Pons (tissue), 1 donor: ENCODE results near the gene HSDL2.
"Not testable (repeated sequence)": the region's sequence is repeated elsewhere in the genome, so short reads cannot be mapped to it uniquely, and the experiment has no call there.

Source experiments
- DNase-seq: peaks from one replicate; pipeline ENCODE4 v3.0.0-alpha.2; 2016; ENCODE audit warnings: low spot score

Gene HSDL2

DNA sequence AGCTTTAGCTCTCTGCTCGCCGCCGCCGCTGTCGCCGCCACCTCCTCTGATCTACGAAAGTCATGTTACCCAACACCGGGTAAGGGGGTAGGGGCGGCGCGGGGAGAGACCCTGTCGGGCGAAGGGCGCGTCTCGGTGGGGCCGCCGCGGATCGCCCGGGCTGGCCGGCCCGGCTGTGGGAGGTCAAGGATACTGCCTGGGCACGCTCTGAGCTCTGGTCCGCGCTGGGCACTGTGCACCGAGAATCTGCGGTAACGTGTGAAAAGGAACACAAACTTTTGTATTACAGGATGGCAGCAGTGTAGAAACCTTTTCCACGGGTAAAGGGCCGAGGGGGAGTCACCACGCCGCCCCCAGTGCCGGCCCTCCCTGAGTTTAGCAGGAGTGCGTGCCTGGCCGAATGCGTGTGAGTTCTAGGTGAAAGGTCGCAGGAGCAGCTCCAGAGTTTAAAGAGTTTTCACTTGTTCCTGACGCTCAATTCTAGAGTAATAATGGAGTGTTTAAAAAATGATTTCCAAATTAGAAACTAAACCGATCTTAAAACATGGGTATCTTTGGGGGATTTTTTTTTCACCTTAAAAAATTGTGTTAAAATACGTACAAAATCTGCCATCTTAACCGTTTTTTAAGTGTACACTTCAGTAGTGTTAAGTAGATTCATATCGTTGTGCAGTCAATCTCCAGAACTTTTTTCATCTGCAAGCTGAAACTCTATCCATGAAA lies at the start of gene HSDL2:
HSDL2 (plus strand) TSS at position 7 of the 723 bp plus-strand sequence; CDS start at position 63, 56 bp downstream.
- peak; percentile 42 for DNase-seq

DNA sequence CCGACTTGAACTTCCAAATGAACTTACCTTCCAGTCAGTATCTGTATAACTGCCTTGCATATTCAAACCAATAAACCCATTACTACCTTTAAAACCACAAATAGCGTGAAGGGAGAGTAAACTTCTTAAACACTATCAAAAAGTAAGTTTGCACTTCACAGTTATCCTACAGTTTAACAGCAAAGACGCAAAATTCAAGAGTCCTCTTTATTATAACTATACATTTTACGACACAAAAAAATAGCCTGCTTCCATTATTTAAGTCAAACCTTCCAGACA lies 48.3 kb upstream of the HSDL2 start:
- peak; percentile 11 for DNase-seq

DNA sequence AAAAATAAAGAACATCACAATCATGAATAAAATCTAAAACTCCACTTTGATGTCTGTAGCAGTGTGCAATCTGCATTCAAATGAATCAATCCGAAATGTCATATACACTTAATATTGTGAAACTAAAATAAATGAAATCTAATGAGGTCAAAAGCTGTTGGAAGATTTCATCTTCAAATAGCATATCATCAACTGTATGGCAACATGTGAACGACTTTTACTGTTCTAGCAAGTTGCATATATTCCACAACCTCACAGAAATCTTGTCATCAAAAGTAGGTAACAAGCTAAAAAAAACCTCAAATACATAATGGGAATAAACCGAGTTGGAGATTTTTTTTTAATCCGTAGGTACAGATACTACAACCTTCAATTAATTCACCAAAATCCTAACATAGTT lies 47.7 kb upstream of the HSDL2 start:
- peak; percentile 18 for DNase-seq

DNA sequence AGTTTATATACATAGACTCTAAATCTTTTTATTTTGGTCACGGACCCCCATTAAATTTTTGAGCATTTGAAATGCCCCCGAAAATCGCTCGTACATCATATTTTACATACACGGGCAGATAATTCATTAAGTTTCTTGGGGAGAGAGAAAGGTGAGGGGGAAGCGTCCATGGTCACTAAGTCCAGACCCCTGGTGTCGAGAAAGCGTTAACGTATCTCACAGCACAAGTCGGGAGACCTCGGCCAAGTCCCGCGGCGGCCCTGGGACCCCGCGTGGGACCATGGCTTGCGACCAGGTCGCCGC lies 47.3 kb upstream of the HSDL2 start:
- DNase-seq, result no peak

DNA sequence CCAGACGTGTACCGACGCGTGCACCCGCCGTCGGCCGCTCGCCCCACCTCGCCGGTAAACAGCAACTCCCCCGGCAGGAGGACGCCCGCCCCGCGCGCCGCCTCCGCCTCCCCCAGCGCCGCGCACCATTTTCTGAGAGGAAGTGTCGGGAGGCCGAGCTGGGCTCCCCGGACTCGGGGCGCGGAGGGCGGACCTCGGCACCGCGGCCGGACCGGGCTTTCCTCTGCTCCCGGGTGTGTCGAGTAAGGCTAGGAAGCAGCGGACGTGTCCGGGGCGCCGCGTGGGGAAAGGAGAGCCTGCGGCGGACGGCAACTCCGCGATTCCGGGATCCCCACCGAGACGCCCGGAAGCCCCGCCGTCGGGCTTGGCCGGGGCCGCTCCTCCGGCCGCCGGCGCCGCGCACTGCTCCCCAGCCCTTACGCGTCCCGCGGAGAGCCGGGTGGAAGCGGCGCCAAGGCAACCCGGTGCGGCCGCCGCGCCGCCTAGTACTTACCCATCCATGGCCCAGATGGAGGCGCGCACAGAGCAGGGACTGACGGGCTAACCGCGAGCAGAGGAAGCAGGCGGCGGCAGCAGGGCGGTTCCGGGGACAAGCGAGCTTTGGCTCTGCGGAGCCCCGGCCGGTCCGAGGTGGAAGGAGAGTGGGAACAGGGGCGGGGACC lies 46.8 kb upstream of the HSDL2 start, which contains the start of gene PTBP3:
PTBP3 (minus strand) TSS at position 643 of the 662 bp plus-strand sequence. CDS start 35,754 bp downstream, outside the sequence.
- DNase-seq, result peak; percentile 40

DNA sequence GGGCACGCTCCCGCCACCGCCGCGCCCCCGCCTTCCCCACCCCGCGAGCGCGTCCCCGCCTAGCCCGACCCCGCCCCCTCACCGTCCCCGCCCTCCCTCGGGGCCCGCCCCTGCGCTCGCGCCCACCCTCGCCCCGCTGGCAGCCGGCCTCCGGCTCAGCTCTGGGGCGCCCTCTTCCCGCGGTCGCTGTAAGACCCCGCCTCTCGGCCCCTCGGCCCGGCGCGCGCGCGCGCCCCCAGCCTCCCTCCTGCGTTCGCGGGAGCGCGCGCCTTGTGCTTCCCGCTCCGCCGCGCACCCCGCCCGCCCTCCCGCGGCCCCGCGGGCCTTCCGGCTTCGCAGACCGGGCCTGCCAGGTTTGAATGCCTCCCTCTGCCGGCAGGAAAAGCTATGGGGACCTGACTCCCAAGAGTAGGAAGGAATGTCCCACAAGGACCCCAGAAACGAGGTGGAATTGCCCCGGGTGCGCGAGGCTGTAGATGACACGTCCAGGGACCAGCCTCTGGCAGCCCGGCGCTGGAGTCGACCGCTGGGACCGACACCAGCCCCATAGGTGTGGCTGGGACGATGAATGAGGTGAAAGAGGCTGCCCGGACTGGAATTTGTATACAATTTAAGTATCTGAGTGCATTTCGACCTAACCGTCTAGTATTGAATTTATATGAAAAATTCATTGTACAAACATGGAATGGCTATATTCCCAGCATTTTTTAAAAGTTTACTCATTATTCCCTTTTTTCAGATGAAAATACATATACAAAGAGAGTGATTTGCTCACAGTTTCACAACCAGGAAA lies 46.1 kb upstream of the HSDL2 start:
- peak; percentile 94 for DNase-seq

DNA sequence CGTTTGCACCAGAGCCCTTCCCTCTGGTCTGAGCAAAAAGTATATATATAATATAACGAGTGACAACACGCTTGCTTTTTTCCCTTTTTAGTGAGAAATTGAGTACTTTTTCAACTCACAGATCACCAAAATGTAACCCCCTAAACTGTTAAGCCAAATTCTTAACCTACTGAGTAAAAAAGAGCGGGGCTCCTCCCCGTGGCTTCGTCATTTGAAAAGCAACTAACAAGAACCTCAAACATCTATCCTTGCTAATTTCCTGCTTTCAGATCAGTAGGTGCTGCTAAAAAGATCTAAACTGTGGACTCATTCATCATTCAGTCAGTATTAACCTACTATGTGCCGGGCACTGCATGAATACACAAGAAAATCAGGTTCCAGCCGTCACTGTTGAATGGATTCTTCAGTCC lies 45.5 kb upstream of the HSDL2 start:
- DNase-seq, result peak; percentile 44

DNA sequence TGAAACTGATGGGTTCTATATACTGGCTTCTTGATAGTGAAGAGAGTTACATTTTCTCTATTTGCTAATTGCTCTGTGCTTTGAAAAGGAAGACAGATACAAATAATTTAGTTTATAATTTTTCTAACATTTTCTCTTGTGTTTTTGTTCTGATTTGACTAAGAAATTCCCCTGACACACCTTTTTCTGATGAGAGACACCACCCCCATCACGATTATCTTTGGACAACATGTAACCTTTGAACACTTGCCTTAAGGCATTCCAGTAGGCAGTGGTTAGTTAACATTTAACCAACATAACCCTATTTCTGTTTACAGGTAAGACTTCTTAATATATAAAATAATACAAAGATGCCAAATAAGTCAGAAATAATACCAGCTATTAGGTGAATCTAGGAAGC lies 42.4 kb upstream of the HSDL2 start:
- DNase-seq, result no peak

DNA sequence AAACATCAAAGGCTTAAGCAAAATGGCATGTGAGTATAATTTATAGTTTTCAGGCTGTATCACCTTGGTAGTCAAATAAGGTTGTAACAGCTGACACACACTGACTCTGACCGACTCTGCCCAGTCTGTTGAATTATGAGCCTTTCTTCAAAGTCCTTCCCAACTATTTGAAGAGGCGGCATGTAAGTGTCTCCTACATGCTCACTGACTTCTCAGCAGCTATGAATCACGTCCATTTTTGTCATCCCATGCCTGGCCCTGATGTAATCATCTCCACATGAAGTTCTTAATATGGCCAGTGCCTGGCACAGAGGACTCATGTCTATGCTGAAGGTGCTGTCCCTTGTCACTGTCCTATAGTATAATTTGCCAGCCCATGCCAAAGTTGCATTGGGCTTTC lies 41.3 kb upstream of the HSDL2 start:
- no peak for DNase-seq

DNA sequence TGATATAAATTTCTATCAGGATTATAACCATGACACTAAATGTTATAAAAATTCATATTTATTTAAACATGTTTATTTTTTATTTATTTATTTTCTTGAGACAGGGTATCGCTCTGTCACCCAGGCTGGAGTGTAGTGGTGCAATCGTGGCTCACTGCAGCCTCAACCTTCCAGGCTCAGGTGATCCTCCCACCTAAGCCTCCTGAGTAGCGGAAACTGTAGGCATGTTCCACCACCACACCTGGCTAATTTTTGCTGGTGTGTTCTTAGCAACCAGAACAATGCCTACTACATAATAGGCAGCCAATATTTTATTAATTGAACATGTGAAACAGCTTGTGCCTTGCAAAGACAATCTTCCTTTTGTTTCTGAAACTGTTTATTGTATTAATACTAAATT lies 40.0 kb upstream of the HSDL2 start:
- DNase-seq, result no peak

DNA sequence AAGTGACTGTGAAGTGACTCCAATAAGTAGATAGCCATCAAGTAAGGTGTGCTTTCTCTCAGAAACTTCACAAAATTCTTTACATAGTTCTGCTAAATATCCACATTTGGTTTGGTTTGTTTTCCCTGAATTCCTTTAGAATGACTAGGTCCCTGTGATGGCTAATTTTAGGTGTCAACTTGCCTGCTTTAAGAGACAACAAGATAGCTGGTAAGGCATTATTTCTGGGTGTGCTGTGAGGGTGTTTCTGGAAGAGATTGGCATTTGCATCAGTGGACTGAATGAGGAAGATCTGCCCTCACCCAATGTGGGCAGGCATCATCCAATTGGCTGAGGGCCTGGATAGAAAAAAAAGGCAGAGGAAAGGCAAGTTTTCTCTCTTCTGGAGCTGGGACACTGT lies 38.2 kb upstream of the HSDL2 start:
- DNase-seq, result no peak

DNA sequence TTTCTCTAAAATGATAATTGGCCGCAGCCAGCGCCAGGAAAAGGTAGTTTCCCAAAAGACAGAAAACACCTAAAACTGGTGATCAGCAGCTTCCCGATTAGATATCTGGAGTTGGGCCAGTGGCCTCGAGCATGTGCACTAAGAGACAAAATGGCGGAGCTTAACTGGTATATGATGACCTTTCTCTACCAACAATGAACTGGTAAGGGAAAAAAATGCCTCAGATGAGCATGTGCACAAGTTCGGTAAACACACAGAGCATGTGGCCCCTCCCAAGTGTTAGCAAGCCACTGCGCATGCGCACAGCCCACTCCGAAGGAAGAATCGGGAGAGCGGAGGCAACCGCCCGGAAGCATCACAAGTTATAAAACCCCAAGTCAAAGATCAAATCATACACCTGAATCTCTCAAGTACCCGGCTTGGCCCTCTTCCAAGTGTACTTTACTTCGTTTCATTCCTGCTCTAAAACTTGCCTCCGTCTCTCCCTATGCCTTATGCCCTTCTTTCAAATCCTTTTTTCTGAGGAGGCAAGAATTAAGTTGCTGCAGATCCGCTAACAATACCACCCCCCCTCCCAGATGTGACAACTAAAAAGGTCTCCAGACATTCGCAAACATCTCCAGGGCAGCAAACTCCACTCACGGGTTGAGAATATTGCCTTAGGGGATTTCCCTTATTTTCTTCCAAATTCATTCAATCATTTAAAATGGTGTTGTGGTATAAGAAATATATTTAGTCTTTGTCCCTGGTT lies 31.5 kb upstream of the HSDL2 start:
- peak; percentile 83 for DNase-seq

DNA sequence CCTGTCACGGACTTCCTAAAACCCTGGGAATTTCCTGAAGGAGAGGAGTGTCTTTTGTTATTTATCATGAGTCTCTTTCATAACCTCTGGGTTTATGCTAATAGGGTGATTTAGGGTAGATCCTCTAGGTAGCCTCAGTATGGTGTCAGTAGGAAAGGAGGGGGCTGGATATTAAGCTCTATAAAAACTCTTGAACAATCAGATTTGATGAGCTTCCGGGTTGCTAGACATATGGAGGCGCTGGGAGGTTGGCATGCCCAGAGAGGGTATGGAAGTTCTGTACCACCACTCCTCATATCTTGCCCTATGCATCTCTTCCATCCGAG lies 30.9 kb upstream of the HSDL2 start:
- no peak for DNase-seq

DNA sequence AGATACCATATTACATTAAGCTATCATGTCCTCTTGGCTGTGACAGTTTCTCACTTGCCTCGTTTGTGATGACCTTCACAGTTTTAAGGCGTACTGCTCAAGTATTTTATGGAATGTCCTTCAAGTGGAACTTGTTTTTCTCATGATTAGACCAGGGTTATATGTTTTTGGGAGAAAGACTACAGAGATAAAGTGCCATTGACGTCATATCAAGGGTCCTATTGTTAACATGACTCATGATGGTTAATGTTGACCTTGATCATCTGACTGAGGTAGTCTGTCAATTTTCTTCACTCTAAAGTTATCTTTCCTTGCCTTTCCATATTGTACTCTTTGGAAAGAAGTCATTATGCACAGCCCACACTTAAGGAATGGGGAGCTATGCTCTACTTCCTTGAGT lies 28.7 kb upstream of the HSDL2 start:
- DNase-seq, result no peak

DNA sequence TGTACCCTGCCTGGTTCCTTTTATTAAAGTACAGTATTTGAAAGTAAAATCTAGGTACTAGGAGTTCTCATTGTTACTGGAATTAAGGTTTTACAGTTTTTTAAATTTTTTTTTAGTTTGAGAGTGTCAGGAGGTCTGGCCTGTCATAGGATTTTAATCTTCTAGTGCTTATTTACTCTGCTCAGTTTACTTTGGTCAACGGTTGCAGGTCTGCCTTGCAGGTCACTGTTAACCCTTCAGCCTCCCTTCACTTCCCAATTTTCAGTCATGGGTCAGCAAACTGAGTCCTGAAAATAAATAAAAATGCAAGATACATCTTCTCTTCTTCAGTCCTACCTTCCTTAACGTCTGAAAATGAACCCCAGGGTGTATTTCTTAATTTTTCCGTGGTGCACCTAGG lies 27.7 kb upstream of the HSDL2 start:
- DNase-seq, result no peak

DNA sequence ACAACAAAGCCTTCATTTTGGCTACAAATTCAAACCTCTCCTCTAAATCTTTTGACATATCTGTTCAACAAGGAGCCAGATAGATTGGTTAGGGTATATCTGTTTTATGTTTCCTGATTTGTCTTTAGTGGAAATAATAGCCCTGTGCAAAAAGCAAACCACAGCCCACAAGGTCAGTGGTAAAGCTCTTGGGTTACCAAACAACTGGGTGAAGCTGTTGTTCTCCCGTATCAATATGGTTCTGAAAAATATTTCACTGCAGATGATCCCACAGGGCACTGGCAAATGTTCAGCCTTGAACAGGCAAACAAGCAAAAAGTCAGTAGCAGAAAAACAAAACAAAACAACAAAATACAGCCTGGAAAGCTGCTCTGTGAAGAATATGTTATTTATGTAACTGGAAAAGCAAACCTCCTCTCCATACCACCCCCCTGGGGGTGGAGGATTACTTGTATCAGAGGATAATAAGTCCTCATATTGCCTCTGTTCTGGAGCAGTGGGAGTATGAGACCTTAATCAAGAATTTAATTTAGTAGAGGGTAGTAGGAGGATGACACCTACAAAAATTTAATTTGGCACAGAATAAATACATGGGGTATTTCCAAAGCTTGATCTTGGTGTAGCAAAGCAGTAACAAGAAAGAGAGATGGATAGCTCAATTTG lies 25.7 kb upstream of the HSDL2 start:
- no peak for DNase-seq

DNA sequence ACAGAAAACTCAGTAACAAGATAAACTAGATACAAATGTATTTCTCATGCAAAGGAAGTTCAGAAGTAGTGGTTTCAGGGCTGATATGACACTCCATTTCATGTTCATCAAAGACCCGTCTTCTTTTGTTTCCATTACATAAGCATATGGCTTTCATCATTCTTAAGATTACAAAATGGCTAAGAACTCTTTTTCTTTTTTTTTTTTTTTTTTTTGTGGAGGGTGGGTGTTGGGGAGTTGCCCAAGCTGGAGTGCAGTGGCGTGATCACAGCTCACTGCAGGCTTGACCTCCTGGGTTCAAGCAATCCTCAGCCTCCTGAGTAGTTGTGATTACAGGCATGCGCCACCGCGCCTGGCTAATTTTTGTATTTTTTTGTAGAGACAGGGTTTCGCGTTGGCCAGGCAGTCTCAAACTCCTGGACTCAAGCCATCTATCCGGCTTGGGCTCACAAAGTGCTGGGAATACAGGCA lies 24.4 kb upstream of the HSDL2 start:
- DNase-seq, result no peak

DNA sequence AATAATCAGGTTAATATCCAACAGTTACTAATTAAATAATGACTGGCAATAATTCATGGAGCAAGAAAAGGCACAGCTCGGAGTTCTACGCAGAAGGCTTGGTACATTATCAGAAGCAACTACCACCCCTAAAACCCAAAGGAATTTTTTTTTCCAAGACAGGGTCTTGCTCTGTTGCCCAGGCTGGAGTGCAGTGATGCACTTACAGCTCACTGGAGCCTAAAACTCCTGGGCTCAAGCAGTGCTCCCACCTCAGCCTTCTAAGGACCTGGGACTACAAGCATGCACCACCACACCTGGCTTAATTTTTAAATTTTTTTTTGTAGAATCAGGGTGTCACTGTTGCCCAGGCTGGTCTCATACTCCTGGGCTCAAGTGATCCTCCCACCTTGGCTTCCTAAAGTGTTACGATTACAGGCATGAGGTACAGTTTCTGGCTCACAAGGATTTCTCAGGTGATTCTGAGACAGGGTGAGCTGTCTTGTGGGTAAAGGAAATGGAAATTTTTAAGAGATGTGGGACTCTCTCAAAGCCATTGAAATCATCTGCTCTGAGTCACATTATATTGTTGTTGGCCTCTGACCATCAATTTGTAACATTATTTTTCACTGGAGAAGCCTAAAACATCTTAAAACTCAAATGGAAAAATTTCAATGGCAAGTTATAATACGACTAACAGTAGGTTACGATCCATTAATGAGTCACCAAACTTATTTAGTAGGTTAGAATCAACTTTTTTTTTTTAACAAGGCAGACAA lies 19.7 kb upstream of the HSDL2 start:
- DNase-seq, result no peak

DNA sequence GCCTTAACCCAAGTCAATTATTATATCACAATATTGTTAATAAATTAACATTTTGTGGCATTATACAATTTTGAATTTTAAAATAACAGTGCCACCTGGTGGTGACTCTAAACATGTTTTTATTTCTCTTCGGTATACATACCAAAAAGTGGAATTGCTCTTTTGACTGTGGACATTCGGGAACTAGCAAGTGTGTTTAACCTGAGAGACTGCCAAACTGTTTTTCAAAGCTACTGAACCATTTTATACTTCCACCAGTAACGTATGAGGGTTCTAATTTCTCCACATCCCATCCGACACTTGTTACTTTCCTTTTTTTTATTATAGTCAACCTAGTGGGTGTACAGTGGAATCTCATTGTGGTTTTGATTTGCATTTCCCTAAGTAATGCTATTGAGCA lies 18.3 kb upstream of the HSDL2 start:
- DNase-seq, result peak; percentile 60

DNA sequence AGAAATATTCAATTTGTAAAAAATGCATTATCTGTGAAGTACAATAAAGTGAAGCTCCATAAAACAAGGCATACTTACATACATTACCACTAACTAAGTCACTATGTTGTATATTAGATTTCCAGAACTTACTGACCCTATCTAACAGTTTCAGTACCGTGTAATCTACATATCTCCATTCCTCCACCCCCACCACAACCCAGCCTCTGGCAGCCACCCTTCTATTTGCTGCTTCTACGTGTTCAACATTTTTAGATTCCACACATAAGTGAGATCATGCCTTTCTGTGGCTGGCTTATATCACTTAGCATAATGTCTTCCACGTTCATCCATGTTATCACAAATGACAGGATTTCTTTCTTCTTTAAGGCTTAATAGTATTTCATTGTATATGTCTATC lies 15.1 kb upstream of the HSDL2 start:
- no peak for DNase-seq

DNA sequence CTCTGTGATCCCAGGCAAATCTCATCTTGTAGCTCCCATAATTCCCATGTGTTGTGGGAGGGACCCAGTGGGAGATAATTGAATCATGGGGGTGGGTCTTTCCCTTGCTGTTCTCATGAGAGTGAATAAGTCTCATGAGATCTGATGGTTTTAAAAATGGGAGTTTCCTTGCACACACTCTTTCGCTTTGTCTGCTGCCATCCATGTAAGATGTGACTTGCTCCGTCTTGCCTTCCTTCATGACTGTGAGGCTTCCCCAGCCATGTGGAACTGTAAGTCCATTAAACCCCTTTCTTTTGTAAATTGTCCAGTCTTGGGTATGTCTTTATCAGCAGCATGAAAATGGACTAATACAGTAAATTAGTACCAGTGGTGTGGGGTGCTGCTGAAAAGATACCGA lies 14.7 kb upstream of the HSDL2 start:
- DNase-seq, result not testable (repeated sequence)
